Measurements from ENCODE around the gene ATP1B1.

GRCh38 chr1:169100208-169100607 lies 6.3 kb upstream of the ATP1B1 start:
- no peak for TF ChIP-seq CTCF (IDR thresholded peaks at IDR 0.05 in 8 of 11, conservative IDR thresholded peaks at IDR 0.05 in 3 of 11)
- TF ChIP-seq POLR2A (IDR thresholded peaks at IDR 0.05) = no peak

All from spleen (tissue), 7 donors.